ENCODE data around the gene UTF1. TPM values are rescaled to one million over a fixed set of nuclear protein-coding genes. Genes with fewer than 3 reads are reported as not detected.
A peak's percentile ranks its signal among the peaks of the same experiment; 100 is the strongest.

The UTF1 gene
- total and polyA plus RNA-seq, 7 experiments from 2014 or later, result 0.56 TPM; not detected in 6

DNA sequence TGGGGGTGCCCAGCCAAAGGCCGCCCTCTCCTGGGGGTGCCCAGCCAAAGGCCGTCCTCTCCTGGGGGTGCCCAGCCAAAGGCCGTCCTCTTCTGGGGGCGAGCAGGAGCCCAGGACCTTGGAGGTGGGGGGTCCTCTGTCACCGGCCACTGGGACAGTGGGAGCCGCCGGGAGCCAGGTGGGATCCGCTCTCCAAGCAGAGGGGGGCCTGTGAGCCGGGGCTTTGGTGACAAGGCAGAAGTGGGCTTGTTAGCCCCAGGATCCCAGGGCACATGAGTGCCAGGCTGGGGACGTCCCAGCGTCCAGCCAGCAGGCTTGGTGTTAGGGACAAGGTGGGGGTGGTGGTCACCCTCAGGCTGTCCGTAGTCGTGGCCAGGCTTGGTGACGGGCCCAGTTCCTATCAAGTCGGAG lies 29.4 kb upstream of the UTF1 start:
- ATAC-seq (no peak), DNase-seq (peak in 1 of 9 donors; percentile 1)
- H3K9me3 Mint-ChIP-seq, result peaks cover 0 to 2% (median 0%) of the 10 kb centered on the region in 11 donors
- CTCF ChIA-PET, result no interaction called here
- no peak overlapping the region for H3K4me3 ChIP-seq (ENCODE audit: low read length)
- no peaks in the 10 kb centered on the region for H3K36me3 ChIP-seq (ENCODE audit: control insufficient read depth in 2 of 3, insufficient read depth in 3 of 3, low read length in 3 of 3)
- H3K4me3 Mint-ChIP-seq, result no peak overlapping the region
- H3K27ac Mint-ChIP-seq, result no peak overlapping the region
- no peaks in the 10 kb centered on the region for H3K27me3 ChIP-seq (ENCODE audit: control insufficient read depth in 2 of 2, insufficient read depth in 2 of 2, low read length in 2 of 2)
- intact Hi-C loops (cut with micrococcal nuclease), result no loop called here
- H3K36me3 Mint-ChIP-seq, result no peaks in the 10 kb centered on the region
- H3K27ac ChIP-seq (ENCODE audit: low read depth, low read length), result no peak overlapping the region
- no peaks in the 10 kb centered on the region for H3K27me3 Mint-ChIP-seq
- H3K4me1 Mint-ChIP-seq, result no peaks in the 10 kb centered on the region
- POLR2A ChIA-PET, result no interaction called here
- H3K9me3 ChIP-seq (ENCODE audit: control insufficient read depth in 2 of 3, low read length in 3 of 3), result no peaks in the 10 kb centered on the region
- no peaks in the 10 kb centered on the region for H3K4me1 ChIP-seq (ENCODE audit: control insufficient read depth in 2 of 2, insufficient read depth in 2 of 2, low read length in 2 of 2)

DNA sequence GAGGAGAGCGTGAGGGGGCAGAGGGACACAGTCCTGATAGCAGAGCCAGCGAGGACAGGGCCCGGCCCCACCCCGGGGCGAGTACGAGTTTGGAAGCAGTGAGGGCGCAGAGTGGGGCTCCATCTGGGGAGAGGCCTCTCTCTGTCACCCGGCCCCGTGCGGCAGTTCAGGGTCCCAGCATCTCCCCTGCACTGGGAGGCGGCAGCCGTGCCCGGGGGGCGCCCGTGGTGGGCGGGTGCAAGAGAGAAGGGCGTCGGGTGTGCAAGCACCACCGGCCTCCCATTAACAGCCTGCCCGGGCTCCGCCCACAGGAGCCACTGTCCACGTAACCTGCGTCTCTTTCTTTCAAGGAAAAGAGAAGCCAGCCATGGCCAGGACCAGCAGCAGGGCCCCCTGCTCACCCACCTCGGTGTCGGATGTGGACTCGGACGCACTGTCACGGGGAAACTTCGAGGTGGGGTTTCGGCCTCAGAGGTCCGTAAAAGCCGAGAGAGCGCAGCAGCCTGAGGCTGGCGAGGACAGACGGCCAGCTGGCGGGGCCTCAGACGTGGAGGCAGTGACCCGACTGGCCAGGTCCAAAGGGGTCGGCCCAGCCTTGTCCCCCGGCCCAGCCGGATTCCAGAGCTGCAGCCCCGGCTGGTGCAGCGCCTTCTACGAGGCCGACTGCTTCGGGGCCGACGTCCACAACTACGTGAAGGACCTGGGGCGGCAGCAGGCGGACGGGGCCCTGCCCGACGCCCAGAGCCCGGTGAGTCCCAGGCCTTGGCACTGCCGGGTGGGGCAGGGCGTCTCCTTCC lies 28.7 kb upstream of the UTF1 start:
- H3K27ac Mint-ChIP-seq, result no peak overlapping the region
- no peak overlapping the region for H3K4me3 ChIP-seq (ENCODE audit: low read length)
- no peaks in the 10 kb centered on the region for H3K4me1 ChIP-seq (ENCODE audit: control insufficient read depth in 2 of 2, insufficient read depth in 2 of 2, low read length in 2 of 2)
- no peak overlapping the region for H3K27ac ChIP-seq (ENCODE audit: low read depth, low read length)
- no peaks in the 10 kb centered on the region for H3K4me1 Mint-ChIP-seq
- H3K9me3 ChIP-seq (ENCODE audit: control insufficient read depth in 2 of 3, low read length in 3 of 3), result no peaks in the 10 kb centered on the region
- ChIA-PET POLR2A (no interaction called here), CTCF (no interaction called here)
- peaks cover 0 to 2% (median 0%) of the 10 kb centered on the region in 11 donors for H3K9me3 Mint-ChIP-seq
- DNase-seq (peak in 1 of 9 donors; percentile 1), ATAC-seq (no peak)
- no peaks in the 10 kb centered on the region for H3K36me3 ChIP-seq (ENCODE audit: control insufficient read depth in 2 of 3, insufficient read depth in 3 of 3, low read length in 3 of 3)
- H3K36me3 Mint-ChIP-seq, result no peaks in the 10 kb centered on the region
- no peak overlapping the region for H3K4me3 Mint-ChIP-seq
- H3K27me3 Mint-ChIP-seq, result no peaks in the 10 kb centered on the region
- no peaks in the 10 kb centered on the region for H3K27me3 ChIP-seq (ENCODE audit: control insufficient read depth in 2 of 2, insufficient read depth in 2 of 2, low read length in 2 of 2)
- intact Hi-C loops (cut with micrococcal nuclease), result no loop called here

DNA sequence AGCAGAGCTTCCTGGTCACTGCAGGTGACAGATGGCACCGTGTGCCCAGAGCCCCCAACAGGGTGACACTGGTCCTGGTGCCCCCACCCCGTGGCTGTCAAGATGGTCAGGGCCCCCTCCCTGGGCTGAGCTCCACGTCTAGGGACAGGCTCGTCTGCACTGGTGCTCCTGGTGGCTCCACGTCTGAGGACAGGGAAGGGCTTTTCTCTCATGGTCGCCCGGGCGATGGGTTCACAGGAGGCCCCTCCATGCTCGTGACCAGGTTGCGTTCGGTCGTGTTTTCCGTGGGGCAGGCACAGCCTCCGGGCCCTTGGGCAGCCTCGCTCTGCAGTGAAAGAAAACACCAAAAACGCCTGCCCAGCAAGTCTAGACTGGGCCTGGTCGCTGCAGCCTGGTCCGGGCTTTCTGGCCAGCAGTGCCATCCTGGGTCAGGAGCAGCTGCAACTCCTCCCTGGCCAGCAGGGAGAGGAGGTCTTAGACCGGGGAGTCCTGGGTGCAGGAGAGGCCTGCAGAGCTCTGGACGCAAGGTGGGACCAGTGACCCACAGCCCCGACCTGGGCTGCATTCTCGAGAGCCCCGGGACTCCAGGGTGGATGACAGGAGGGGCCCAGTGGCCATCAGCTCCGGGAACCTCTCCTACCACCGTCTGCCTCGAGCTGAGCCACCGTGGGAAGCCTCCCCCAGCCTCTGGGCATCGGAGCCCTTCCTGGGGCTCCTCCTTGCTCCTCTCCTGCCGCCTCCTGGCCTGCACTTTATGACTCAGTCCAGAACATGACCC lies 27.9 kb upstream of the UTF1 start:
- Histone ChIP-seq H3K36me3 (ENCODE audit: control insufficient read depth in 2 of 3, insufficient read depth in 3 of 3, low read length in 3 of 3) (no peaks in the 10 kb centered on the region), H3K27ac (ENCODE audit: low read depth, low read length) (no peak overlapping the region), H3K4me1 (ENCODE audit: control insufficient read depth in 2 of 2, insufficient read depth in 2 of 2, low read length in 2 of 2) (no peaks in the 10 kb centered on the region), H3K4me3 (ENCODE audit: low read length) (no peak overlapping the region), H3K9me3 (ENCODE audit: control insufficient read depth in 2 of 3, low read length in 3 of 3) (no peaks in the 10 kb centered on the region), H3K27me3 (ENCODE audit: control insufficient read depth in 2 of 2, insufficient read depth in 2 of 2, low read length in 2 of 2) (no peaks in the 10 kb centered on the region)
- ATAC-seq (no peak), DNase-seq (peak in 1 of 9 donors; percentile 3)
- Mint-ChIP-seq H3K27me3 (no peaks in the 10 kb centered on the region), H3K36me3 (no peaks in the 10 kb centered on the region), H3K27ac (no peak overlapping the region), H3K9me3 (peaks cover 0 to 2% (median 0%) of the 10 kb centered on the region in 11 donors), H3K4me3 (no peak overlapping the region), H3K4me1 (no peaks in the 10 kb centered on the region)
- ChIA-PET CTCF (no interaction called here), POLR2A (no interaction called here)
- intact Hi-C loops (cut with micrococcal nuclease), result no loop called here

DNA sequence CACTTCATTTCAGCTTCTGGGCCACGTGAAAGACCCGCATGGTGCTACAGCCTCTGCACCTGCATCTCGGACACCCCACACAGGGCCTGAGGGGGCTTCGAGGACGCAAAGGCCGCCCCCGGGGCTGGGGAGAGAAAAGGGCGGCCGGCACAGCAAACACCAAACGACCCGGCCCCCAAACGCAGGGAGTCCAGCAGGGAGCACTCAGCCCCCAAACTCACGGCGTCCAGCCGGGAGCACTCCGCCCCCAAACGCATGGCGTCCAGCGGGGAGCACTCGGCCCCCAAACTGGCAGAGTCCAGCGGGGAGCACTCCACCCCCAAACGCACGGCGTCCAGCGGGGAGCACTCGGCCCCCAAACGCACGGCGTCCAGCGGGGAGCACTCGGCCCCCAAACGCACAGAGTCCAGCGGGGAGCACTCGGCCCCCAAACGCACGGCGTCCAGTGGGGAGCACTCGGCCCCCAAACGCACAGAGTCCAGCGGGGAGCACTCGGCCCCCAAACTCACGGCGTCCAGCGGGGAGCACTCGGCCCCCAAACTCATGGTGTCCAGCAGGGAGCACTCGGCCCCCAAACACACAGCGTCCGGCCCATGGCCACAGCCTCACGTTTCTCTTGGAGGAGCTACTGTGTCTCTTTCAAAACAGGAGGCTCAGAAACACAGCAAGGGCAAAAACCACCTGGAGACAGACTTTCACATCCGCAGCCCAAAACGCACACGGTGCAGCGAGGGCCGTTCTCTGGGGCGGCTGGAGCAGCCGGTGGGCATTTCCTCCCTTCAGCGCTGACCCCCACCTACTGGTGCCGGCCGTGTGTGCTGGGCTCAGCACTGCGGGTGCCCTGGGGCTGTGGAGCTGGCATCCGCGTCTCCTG lies 27.0 kb upstream of the UTF1 start:
- CTCF ChIA-PET, result no interaction called here
- ATAC-seq, result no peak
- H3K4me1 ChIP-seq (ENCODE audit: control insufficient read depth in 2 of 2, insufficient read depth in 2 of 2, low read length in 2 of 2), result no peaks in the 10 kb centered on the region
- Mint-ChIP-seq H3K9me3 (peaks cover 0 to 2% (median 0%) of the 10 kb centered on the region in 11 donors), H3K36me3 (no peaks in the 10 kb centered on the region), H3K27me3 (no peaks in the 10 kb centered on the region), H3K4me1 (no peaks in the 10 kb centered on the region), H3K4me3 (no peak overlapping the region), H3K27ac (no peak overlapping the region)
- no peak overlapping the region for H3K4me3 ChIP-seq (ENCODE audit: low read length)
- no peaks in the 10 kb centered on the region for H3K9me3 ChIP-seq (ENCODE audit: control insufficient read depth in 2 of 3, low read length in 3 of 3)
- H3K27me3 ChIP-seq (ENCODE audit: control insufficient read depth in 2 of 2, insufficient read depth in 2 of 2, low read length in 2 of 2), result no peaks in the 10 kb centered on the region
- intact Hi-C loops (cut with micrococcal nuclease), result no loop called here
- H3K27ac ChIP-seq (ENCODE audit: low read depth, low read length), result no peak overlapping the region
- peak in 1 of 9 donors; percentile 1 for DNase-seq
- no peaks in the 10 kb centered on the region for H3K36me3 ChIP-seq (ENCODE audit: control insufficient read depth in 2 of 3, insufficient read depth in 3 of 3, low read length in 3 of 3)
- POLR2A ChIA-PET, result no interaction called here

DNA sequence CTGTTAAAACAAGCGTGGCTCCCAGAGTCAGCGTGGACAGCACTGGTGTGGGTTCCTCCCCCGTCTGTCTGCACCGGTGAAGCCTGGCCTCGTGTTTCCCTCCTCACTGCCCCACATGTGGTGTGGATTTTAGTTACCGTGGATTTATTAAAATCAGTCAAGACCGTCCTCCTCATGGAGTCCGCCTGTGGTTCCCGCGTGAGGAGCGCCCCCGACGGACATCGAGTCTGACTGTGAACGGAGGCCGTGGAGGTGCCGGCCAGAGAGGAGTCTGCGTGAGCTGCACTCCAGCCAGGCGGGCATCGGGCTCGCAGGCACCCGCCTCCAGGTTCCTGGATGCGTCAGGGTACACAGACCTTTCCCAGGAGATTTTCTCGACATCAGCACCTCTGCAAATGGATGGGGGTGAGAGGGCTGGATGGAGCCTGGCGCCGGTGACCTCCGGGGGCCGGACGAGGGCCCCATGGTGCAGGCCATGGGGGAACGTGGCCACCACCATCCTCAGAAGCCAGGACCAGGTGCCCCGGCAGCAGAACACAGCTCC lies 26.3 kb upstream of the UTF1 start:
- H3K9me3 ChIP-seq (ENCODE audit: control insufficient read depth in 2 of 3, low read length in 3 of 3), result no peaks in the 10 kb centered on the region
- H3K4me1 Mint-ChIP-seq, result no peaks in the 10 kb centered on the region
- intact Hi-C loops (cut with micrococcal nuclease), result no loop called here
- H3K36me3 Mint-ChIP-seq, result no peaks in the 10 kb centered on the region
- DNase-seq (peak in 1 of 9 donors; percentile 3), ATAC-seq (no peak)
- no peak overlapping the region for H3K4me3 ChIP-seq (ENCODE audit: low read length)
- POLR2A ChIA-PET, result no interaction called here
- H3K9me3 Mint-ChIP-seq, result peaks cover 0 to 2% (median 0%) of the 10 kb centered on the region in 11 donors
- H3K27me3 Mint-ChIP-seq, result no peaks in the 10 kb centered on the region
- no peaks in the 10 kb centered on the region for H3K36me3 ChIP-seq (ENCODE audit: control insufficient read depth in 2 of 3, insufficient read depth in 3 of 3, low read length in 3 of 3)
- no peak overlapping the region for H3K27ac ChIP-seq (ENCODE audit: low read depth, low read length)
- no peaks in the 10 kb centered on the region for H3K4me1 ChIP-seq (ENCODE audit: control insufficient read depth in 2 of 2, insufficient read depth in 2 of 2, low read length in 2 of 2)
- H3K27me3 ChIP-seq (ENCODE audit: control insufficient read depth in 2 of 2, insufficient read depth in 2 of 2, low read length in 2 of 2), result no peaks in the 10 kb centered on the region
- CTCF ChIA-PET, result no interaction called here
- no peak overlapping the region for H3K27ac Mint-ChIP-seq
- H3K4me3 Mint-ChIP-seq, result no peak overlapping the region

DNA sequence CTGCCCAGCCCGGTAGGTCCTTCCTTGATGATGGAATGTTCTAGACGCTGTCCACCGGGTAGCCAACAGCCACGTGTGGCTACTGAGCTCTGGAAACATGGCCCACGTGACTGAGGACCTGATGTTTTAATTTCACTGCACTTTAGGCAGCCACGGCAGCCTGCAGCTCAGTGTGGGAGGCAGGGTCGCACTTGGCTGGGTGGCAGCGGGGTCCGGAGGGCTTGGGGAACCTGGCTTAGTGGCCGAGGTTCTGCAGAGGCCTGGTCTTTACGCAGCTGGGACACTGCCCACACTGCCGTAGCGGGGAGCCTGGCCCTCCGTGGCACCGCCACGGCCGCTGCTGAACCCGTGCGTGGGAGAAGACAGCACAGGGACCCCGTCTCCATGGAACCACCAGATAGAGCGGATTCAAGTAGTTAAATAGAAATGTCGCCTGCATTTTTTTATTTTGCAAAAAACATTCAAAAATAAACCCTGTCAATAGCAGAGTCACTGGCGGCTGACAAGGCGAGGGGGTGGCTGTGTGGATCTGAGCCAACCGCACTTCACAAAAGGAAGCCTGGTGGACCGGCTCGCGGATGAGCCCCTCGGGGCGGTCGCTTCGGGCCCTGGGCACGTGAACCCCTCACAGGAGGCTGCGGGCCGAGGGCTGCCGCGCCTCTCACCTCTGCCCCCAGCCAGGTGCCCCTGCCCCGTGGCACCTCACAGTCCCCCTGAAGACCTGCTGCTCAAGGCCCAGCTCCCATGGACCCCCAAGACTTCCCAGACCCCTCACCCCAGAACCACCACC lies 25.6 kb upstream of the UTF1 start:
- no peak overlapping the region for H3K4me3 ChIP-seq (ENCODE audit: low read length)
- Mint-ChIP-seq H3K9me3 (peaks cover 0 to 2% (median 0%) of the 10 kb centered on the region in 11 donors), H3K4me1 (no peaks in the 10 kb centered on the region), H3K27me3 (no peaks in the 10 kb centered on the region), H3K27ac (no peak overlapping the region), H3K36me3 (no peaks in the 10 kb centered on the region), H3K4me3 (no peak overlapping the region)
- ATAC-seq (no peak), DNase-seq (peak in 1 of 9 donors; percentile 3)
- CTCF ChIA-PET, result interaction anchor here (0.6 kb wide), 1 partner anchor 186 kb away, joined by 8 read pairs; no protein-coding TSS in a partner anchor
- POLR2A ChIA-PET, result no interaction called here
- H3K27ac ChIP-seq (ENCODE audit: low read depth, low read length), result no peak overlapping the region
- H3K27me3 ChIP-seq (ENCODE audit: control insufficient read depth in 2 of 2, insufficient read depth in 2 of 2, low read length in 2 of 2), result no peaks in the 10 kb centered on the region
- H3K36me3 ChIP-seq (ENCODE audit: control insufficient read depth in 2 of 3, insufficient read depth in 3 of 3, low read length in 3 of 3), result no peaks in the 10 kb centered on the region
- H3K4me1 ChIP-seq (ENCODE audit: control insufficient read depth in 2 of 2, insufficient read depth in 2 of 2, low read length in 2 of 2), result no peaks in the 10 kb centered on the region
- no peaks in the 10 kb centered on the region for H3K9me3 ChIP-seq (ENCODE audit: control insufficient read depth in 2 of 3, low read length in 3 of 3)
- intact Hi-C loops (cut with micrococcal nuclease), result no loop called here
